ENCODE measurements around the gene SEC61B. TPM values are rescaled to one million over a fixed set of nuclear protein-coding genes. Genes with fewer than 3 reads are reported as not detected.

SEC61B gene
- total RNA-seq, 1 experiment from 2014 or later, result 167 TPM

DNA sequence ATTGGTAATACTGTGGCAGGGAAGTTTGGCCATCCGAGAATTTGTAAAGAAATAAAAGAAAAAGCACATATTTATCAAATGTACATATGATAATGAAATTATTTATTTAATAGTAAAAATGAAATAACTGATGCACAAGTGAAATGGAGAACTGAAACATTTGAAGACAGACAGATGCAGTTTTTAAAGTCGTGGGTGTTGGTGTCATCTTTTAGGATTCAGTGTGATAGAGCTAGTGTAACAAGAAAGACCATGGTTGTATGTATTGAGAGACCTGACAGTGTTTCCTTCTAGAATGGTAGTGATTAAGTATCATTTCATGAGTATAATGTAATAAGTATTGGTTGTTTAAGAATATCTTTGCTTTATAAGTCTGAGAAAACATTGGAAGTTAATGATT is 2.4 kb downstream of the SEC61B start (continued):
- TF ChIP-seq OVOL2 (CRISPR knock-in tag; IDR thresholded peaks at IDR 0.05; ENCODE audit: borderline replicate concordance) (no peak), NFYB (CRISPR knock-in tag; conservative IDR thresholded peaks at IDR 0.05; ENCODE audit: low read depth) (no peak), ZNF425 (CRISPR knock-in tag; conservative IDR thresholded peaks at IDR 0.05) (no peak), CREM (CRISPR knock-in tag; IDR thresholded peaks at IDR 0.05) (no peak), RORB (CRISPR knock-in tag; IDR thresholded peaks at IDR 0.05) (no peak), SOX15 (CRISPR knock-in tag; IDR thresholded peaks at IDR 0.05) (no peak), IRF1 (CRISPR knock-in tag; IDR thresholded peaks at IDR 0.05) (no peak), PRDM15 (CRISPR knock-in tag; IDR thresholded peaks at IDR 0.05) (no peak), NR2C2 (CRISPR knock-in tag; IDR thresholded peaks at IDR 0.05) (no peak)

GRCh38 chr9:99226054-99226453 is 4.0 kb downstream of the SEC61B start:
- DNase-seq (ENCODE audit: low spot score), result no peak
- TF ChIP-seq ZNF232 (CRISPR knock-in tag; IDR thresholded peaks at IDR 0.05), result no peak
- no peak for TF ChIP-seq RORB (CRISPR knock-in tag; IDR thresholded peaks at IDR 0.05)
- no peak for TF ChIP-seq SMAD4 (CRISPR knock-in tag; IDR thresholded peaks at IDR 0.05)
- no peak for TF ChIP-seq NR1H2 (CRISPR knock-in tag; IDR thresholded peaks at IDR 0.05)
- no peak for TF ChIP-seq TEAD4 (CRISPR knock-in tag; IDR thresholded peaks at IDR 0.05)
- no peak for TF ChIP-seq ZNF263 (CRISPR knock-in tag; IDR thresholded peaks at IDR 0.05; ENCODE audit: low read depth)
- TF ChIP-seq CREB1 (CRISPR knock-in tag; IDR thresholded peaks at IDR 0.05), result no peak
- TF ChIP-seq, protein P1, sequence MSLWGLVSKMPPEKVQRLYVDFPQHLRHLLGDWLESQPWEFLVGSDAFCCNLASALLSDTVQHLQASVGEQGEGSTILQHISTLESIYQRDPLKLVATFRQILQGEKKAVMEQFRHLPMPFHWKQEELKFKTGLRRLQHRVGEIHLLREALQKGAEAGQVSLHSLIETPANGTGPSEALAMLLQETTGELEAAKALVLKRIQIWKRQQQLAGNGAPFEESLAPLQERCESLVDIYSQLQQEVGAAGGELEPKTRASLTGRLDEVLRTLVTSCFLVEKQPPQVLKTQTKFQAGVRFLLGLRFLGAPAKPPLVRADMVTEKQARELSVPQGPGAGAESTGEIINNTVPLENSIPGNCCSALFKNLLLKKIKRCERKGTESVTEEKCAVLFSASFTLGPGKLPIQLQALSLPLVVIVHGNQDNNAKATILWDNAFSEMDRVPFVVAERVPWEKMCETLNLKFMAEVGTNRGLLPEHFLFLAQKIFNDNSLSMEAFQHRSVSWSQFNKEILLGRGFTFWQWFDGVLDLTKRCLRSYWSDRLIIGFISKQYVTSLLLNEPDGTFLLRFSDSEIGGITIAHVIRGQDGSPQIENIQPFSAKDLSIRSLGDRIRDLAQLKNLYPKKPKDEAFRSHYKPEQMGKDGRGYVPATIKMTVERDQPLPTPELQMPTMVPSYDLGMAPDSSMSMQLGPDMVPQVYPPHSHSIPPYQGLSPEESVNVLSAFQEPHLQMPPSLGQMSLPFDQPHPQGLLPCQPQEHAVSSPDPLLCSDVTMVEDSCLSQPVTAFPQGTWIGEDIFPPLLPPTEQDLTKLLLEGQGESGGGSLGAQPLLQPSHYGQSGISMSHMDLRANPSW (CRISPR knock-in tag; conservative IDR thresholded peaks at IDR 0.05; ENCODE audit: low read depth), result no peak
- TF ChIP-seq ELF4 (CRISPR knock-in tag; IDR thresholded peaks at IDR 0.05; ENCODE audit: low read depth), result no peak
- TF ChIP-seq JUN (CRISPR knock-in tag; IDR thresholded peaks at IDR 0.05), result no peak
- no peak for TF ChIP-seq PRRX2 (CRISPR knock-in tag; IDR thresholded peaks at IDR 0.05)
- TF ChIP-seq ATF1 (CRISPR knock-in tag; IDR thresholded peaks at IDR 0.05), result no peak
- TF ChIP-seq CDX4 (CRISPR knock-in tag; IDR thresholded peaks at IDR 0.05; ENCODE audit: borderline replicate concordance), result no peak
- TF ChIP-seq MLX (CRISPR knock-in tag; IDR thresholded peaks at IDR 0.05), result no peak
- TF ChIP-seq MYBL2 (CRISPR knock-in tag; IDR thresholded peaks at IDR 0.05), result no peak
- TF ChIP-seq ZNF416 (CRISPR knock-in tag; IDR thresholded peaks at IDR 0.05), result no peak
- TF ChIP-seq OVOL2 (CRISPR knock-in tag; IDR thresholded peaks at IDR 0.05; ENCODE audit: borderline replicate concordance), result no peak
- TF ChIP-seq FOXJ3 (CRISPR knock-in tag; IDR thresholded peaks at IDR 0.05; ENCODE audit: borderline replicate concordance), result no peak
- no peaks in the 10 kb centered on the region for H3K9me3 Mint-ChIP-seq
- ChIA-PET POLR2A (no interaction called here), CTCF (no interaction called here)
- no peak overlapping the region for H3K27ac Mint-ChIP-seq
- no peak overlapping the region for H3K4me3 Mint-ChIP-seq
- peaks cover 12% of the 10 kb centered on the region for H3K4me1 Mint-ChIP-seq
- ATAC-seq, result no peak
- H3K27me3 Mint-ChIP-seq (ENCODE audit: low read depth), result no peaks in the 10 kb centered on the region
- peaks cover 32% of the 10 kb centered on the region for H3K36me3 Mint-ChIP-seq

All from WTC11 (cell line).